ENCODE measurements around the gene KNDC1. TPM values are rescaled to one million over a fixed set of nuclear protein-coding genes. Genes with fewer than 3 reads are reported as not detected.

Gene KNDC1
- total RNA-seq, 4 donors from 2014 or later, result 0.27 to 1.7 TPM; not detected in 2

DNA sequence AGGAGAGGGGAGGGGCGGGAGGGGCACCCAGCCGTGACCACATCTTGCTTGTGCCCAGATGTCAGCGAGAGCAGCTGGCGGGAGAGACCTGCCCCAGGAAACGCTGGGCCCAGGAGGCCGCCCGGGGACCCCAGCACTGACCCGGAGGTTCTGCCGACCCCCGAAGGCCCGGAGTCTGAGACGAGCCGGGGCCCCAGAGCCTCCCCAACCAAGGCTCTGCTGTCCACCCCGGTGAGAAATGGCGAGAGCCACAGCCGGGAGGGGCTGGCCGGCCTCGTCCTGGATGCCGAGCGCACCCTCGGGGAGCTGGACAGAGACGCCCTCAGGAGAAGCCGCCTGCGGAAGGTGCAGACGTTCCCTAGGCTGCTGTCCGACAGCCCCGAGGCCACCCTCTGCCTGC, 25.9 kb downstream of the KNDC1 start:
- no peaks in the 10 kb centered on the region for H3K9me3 ChIP-seq
- H3K27me3 ChIP-seq, result no peaks in the 10 kb centered on the region
- H3K36me3 ChIP-seq, result no peaks in the 10 kb centered on the region
- H3K27ac ChIP-seq, result no peak overlapping the region
- DNase-seq, result no peak
- TF ChIP-seq POLR2A (IDR thresholded peaks at IDR 0.05) (no peak), CTCF (IDR thresholded peaks at IDR 0.05) (no peak)
- H3K4me3 ChIP-seq, result no peak overlapping the region
- no peaks in the 10 kb centered on the region for H3K4me1 ChIP-seq

DNA sequence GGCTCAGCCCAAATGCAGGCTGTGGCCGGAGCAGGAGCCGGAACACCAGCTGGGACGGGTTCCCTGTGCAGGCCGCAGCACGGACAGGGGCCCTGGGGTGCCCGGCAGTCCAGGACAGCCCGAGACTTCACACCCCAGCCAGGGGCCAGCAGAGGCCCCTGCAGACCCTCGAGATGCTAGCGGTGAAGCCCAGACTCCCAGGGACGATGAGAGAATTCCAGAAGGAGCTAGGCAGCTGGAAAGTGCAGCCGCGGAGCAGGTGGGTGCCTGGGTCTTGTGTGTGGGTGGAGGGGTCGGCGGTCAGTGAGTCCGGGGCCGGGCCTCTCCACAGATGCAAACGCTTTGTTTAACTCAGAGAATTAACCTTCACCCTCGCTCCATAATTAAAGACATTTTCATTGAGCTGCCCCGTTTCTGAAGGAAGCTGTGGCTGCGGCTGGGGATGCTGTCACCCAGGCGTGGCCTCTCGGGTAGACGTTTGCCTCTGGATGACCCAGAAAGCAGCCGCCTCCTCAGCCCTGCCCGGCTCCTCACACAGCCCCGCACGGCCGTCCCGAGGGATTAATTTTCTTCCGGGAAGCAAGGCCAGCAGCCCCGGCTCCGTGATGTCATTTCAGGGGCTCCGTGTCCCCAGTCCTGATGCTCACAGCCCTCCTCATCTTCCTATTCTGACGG, 26.5 kb downstream of the KNDC1 start:
- Histone ChIP-seq H3K4me3 (no peak overlapping the region), H3K27ac (no peak overlapping the region), H3K9me3 (no peaks in the 10 kb centered on the region), H3K36me3 (no peaks in the 10 kb centered on the region), H3K27me3 (no peaks in the 10 kb centered on the region), H3K4me1 (no peaks in the 10 kb centered on the region)
- no peak for TF ChIP-seq CTCF (IDR thresholded peaks at IDR 0.05)
- TF ChIP-seq POLR2A (IDR thresholded peaks at IDR 0.05), result no peak
- no peak for DNase-seq

DNA sequence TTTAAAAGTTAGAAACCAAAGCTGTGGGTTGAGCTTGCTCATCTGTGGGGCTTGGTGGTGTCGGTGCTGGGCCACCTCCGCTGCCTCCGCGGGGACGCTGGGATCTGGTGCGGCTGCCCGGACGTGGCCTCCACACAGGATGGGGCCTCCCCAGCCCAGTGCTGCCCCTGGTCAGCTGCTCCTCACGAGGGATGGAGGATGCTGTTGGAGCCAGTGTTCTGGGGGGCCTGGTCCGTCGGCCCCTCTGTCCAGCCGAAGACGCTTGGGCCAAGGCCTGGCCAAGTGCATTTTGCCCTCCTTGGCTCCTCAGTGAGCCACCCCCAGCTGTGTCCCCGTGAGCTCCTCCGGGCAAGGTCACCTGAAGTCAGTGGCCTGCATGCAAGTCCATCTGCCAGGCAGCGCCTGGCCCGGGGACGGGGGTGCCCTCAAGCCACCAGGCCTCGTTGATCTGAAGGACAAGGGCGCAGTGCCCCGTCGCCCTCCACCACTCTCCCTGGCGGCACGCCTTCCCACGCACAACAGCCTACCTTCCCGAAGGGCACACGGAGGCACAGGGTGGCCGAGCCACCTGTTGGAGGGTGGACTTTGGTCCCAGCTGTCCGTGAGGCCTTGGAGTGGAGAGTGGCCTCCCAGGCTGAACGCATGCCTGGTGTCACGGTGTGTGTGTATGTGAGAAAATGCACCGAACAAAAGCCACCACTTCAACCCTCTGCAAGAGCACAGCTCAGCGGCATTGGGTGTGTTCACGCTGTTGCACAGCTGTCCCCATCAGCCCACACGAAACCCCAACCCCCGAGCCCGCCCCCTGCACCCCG, 27.3 kb downstream of the KNDC1 start:
- no peak for TF ChIP-seq POLR2A (IDR thresholded peaks at IDR 0.05)
- DNase-seq, result no peak
- no peaks in the 10 kb centered on the region for H3K27me3 ChIP-seq

GRCh38 chr10:133187906-133188681, 28.1 kb downstream of the KNDC1 start:
- no peaks in the 10 kb centered on the region for H3K36me3 ChIP-seq
- TF ChIP-seq CTCF (IDR thresholded peaks at IDR 0.05) (no peak), POLR2A (IDR thresholded peaks at IDR 0.05) (no peak)
- no peak overlapping the region for H3K4me3 ChIP-seq
- no peaks in the 10 kb centered on the region for H3K4me1 ChIP-seq
- H3K9me3 ChIP-seq, result no peaks in the 10 kb centered on the region
- H3K27me3 ChIP-seq, result no peaks in the 10 kb centered on the region
- DNase-seq, result no peak
- H3K27ac ChIP-seq, result no peak overlapping the region

More for the DNA sequence above, 27.3 kb downstream of the KNDC1 start:
- H3K36me3 ChIP-seq, result no peaks in the 10 kb centered on the region
- no peaks in the 10 kb centered on the region for H3K9me3 ChIP-seq
- no peak overlapping the region for H3K27ac ChIP-seq
- H3K4me1 ChIP-seq, result no peaks in the 10 kb centered on the region
- no peak overlapping the region for H3K4me3 ChIP-seq

GRCh38 chr10:133189256-133189655, 29.2 kb downstream of the KNDC1 start:
- H3K27me3 ChIP-seq, result no peaks in the 10 kb centered on the region
- H3K4me1 ChIP-seq, result no peaks in the 10 kb centered on the region
- TF ChIP-seq POLR2A (IDR thresholded peaks at IDR 0.05) (no peak), CTCF (IDR thresholded peaks at IDR 0.05) (no peak)
- H3K4me3 ChIP-seq, result no peak overlapping the region
- no peaks in the 10 kb centered on the region for H3K9me3 ChIP-seq
- no peaks in the 10 kb centered on the region for H3K36me3 ChIP-seq
- no peak overlapping the region for H3K27ac ChIP-seq
- no peak for DNase-seq

All from Peyer's patch (tissue), 4 donors.